ENCODE results near the gene TASOR. TPM values are rescaled to one million over a fixed set of nuclear protein-coding genes. Genes with fewer than 3 reads are reported as not detected.

The TASOR gene
- total and polyA plus RNA-seq, 2 of the 8 experiments (the other 6 are each of a cell fraction or from before 2014, with no cell fraction given) = 12.2 to 45.5 TPM

- H4K20me1 ChIP-seq (replicated peaks in 1 of 2; ENCODE audit: control insufficient read depth in 1 of 2, insufficient read depth in 2 of 2, low read length in 2 of 2) = no peaks in the 10 kb centered on the region
- no peak for DNase-seq (ENCODE audit: low read depth in 1 of 2, low spot score in 2 of 2)
- H3K18ac ChIP-seq (ENCODE audit: extremely low read depth, low read length) = no peak overlapping the region
- H3K4me2 ChIP-seq (ENCODE audit: insufficient read depth in 1 of 2, low read depth in 2 of 2, low read length in 2 of 2) = no peak overlapping the region
- no peak overlapping the region for H3K4ac ChIP-seq (replicated peaks; ENCODE audit: insufficient read length, low read depth, low read length)
- no peak overlapping the region for H2AK5ac ChIP-seq (ENCODE audit: low read depth, low read length)
- no peak overlapping the region for H3K27ac ChIP-seq (ENCODE audit: low read depth, low read length)
- H3K56ac ChIP-seq (replicated peaks; ENCODE audit: insufficient read length, low read depth, low read length) = no peak overlapping the region
- no peak overlapping the region for H4K8ac ChIP-seq (ENCODE audit: extremely low read depth, insufficient read depth, low read length)
- no peaks in the 10 kb centered on the region for H3K79me1 ChIP-seq (ENCODE audit: low read depth, low read length)
- CTCF ChIA-PET (ENCODE audit: partially characterized antibody) = interaction anchor here (1.2 kb wide), 1 partner anchor 290 kb away, joined by 3 read pairs; no protein-coding TSS in a partner anchor
- no peak overlapping the region for H3K23ac ChIP-seq (ENCODE audit: insufficient read length)
- H3K4me1 ChIP-seq (replicated peaks in 1 of 4; ENCODE audit: control insufficient read depth in 3 of 4, insufficient read depth in 4 of 4, low read length in 3 of 4) = no peaks in the 10 kb centered on the region
- H2BK5ac ChIP-seq (ENCODE audit: low read depth, low read length) = no peak overlapping the region
- H2BK20ac ChIP-seq (ENCODE audit: low read length) = no peak overlapping the region
- H3K14ac ChIP-seq (ENCODE audit: insufficient read length) = no peak overlapping the region
- H2AFZ ChIP-seq (ENCODE audit: low read length) = no peak overlapping the region
- H3K9ac ChIP-seq (replicated peaks in 1 of 4; ENCODE audit: extremely low read depth in 1 of 4, low read depth in 3 of 4, low read length in 3 of 4) = no peak overlapping the region
- no peak overlapping the region for H2BK120ac ChIP-seq (replicated peaks; ENCODE audit: low read depth, low read length)
- H4K5ac ChIP-seq (ENCODE audit: insufficient read length, low read depth, low read length) = no peak overlapping the region
- no peaks in the 10 kb centered on the region for H3K36me3 ChIP-seq (ENCODE audit: control insufficient read depth in 2 of 4, insufficient read depth in 4 of 4, low read length in 3 of 4)
- FAIRE-seq = no peak
- no peaks in the 10 kb centered on the region for H3K23me2 ChIP-seq (ENCODE audit: low read depth, low read length)
- POLR2A ChIA-PET (ENCODE audit: partially characterized antibody) = no interaction called here
- H3K27me3 ChIP-seq (replicated peaks in 1 of 4; ENCODE audit: control insufficient read depth in 3 of 4, extremely low read depth in 1 of 4, insufficient read depth in 3 of 4, low read length in 3 of 4) = no peaks in the 10 kb centered on the region
- H2BK12ac ChIP-seq (ENCODE audit: low read depth, low read length) = no peak overlapping the region
- no peaks in the 10 kb centered on the region for H3K9me3 ChIP-seq (ENCODE audit: insufficient read depth in 2 of 2, low read depth in 1 of 2, low read length in 1 of 2)
- H4K91ac ChIP-seq (replicated peaks; ENCODE audit: insufficient read length, low read length) = no peak overlapping the region
- H3K4me3 ChIP-seq (ENCODE audit: extremely low read depth in 1 of 4, insufficient read depth in 2 of 4, low read depth in 3 of 4, low read length in 4 of 4) = no peak overlapping the region
- no peaks in the 10 kb centered on the region for H3K79me2 ChIP-seq (ENCODE audit: control insufficient read depth in 1 of 2, insufficient read depth in 2 of 2, low read length in 2 of 2)
- H2BK15ac ChIP-seq (ENCODE audit: low read length) = no peak overlapping the region
- no peak for TF ChIP-seq ASH2L (IDR thresholded peaks at IDR 0.05; ENCODE audit: low read length)
- no peak for TF ChIP-seq ATF3 (IDR thresholded peaks at IDR 0.05; ENCODE audit: insufficient read depth, low read depth, low read length)
- no peak for TF ChIP-seq EZH2 (IDR thresholded peaks at IDR 0.05; ENCODE audit: low read depth, low read length, severe bottlenecking)
- no peak for TF ChIP-seq GABPA (IDR thresholded peaks at IDR 0.05; ENCODE audit: borderline replicate concordance, insufficient read depth, low read length)
- TF ChIP-seq RBBP5 (IDR thresholded peaks at IDR 0.05; ENCODE audit: borderline replicate concordance, low read depth, low read length) = no peak
- TF ChIP-seq CTCF (IDR thresholded peaks at IDR 0.05; ENCODE audit: control extremely low read depth in 1 of 3, insufficient read depth in 1 of 3, low read depth in 1 of 3, low read length in 3 of 3) = no peak
- TF ChIP-seq SIX5 (IDR thresholded peaks at IDR 0.05; ENCODE audit: low read depth, low read length) = no peak
- no peak for TF ChIP-seq RFX5 (IDR thresholded peaks at IDR 0.05; ENCODE audit: borderline replicate concordance, low read depth, low read length)
- no peak for TF ChIP-seq CREB1 (IDR thresholded peaks at IDR 0.05)
- TF ChIP-seq HDAC2 (IDR thresholded peaks at IDR 0.05; ENCODE audit: borderline replicate concordance in 1 of 2, low read depth in 2 of 2, low read length in 2 of 2) = no peak
- no peak for TF ChIP-seq NANOG (IDR thresholded peaks at IDR 0.05; ENCODE audit: insufficient read depth, low read depth, low read length, poor library complexity, severe bottlenecking)
These were observed 23.6 kb upstream of the TASOR start for GRCh38 chr3:56706629-56707028.

All from H1 (cell line).